GM12875 (cell line): ENCODE measurements around the gene BCL2L2.

Source experiments
- H3K4me3 ChIP-seq: one replicate; pipeline ENCODE4 v1.5.1; 2011; ENCODE audit warnings: low read depth, low read length, control low read depth
- TF ChIP-seq, protein P1 (sequence below): IDR thresholded peaks from 2 replicates; pipeline ENCODE4 v1.5.1; 2011; ENCODE audit warnings: low read depth, mild to moderate bottlenecking, control low read depth, inconsistent platforms, low read length, moderate library complexity, borderline replicate concordance; ENCODE audit not compliant: insufficient read depth

The BCL2L2 gene

DNA sequence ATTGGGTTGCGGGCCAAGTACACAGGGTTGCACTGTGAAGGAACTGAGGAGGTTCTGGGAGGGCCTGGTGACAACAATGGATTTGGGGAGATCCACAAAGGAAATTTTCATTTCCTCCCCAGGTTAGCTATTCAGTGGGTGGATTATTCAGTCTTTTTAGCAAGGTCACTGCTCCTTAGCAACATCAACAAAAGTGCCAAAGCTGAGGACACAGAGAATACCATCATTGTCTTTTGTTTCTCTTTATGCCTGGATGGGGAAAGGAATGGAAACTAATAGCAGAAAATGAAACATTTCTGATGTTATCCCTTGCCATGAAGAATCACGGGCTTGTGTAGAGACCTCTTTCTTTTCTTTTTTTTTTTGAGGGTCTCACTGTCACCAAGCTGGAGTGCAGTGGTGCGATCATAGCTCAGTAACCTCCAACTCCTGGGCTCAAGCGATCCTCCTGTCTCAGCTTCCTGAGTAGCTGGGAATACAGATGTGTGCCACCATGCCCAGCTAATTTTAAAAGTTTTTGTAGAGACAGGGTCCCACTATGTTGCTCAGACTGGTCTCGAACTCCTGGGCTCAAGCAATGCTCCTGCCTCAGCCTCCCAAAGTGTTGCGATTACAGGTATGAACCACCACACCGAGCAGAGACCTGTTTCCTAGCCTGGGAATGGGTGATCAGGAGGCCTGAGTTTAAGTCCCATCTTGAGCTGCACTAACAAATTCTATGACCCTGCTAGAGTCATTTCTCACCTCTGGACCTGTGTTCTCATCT lies 10.4 kb upstream of the BCL2L2 start:
- no peak overlapping the region for H3K4me3 ChIP-seq
- TF ChIP-seq, protein P1, sequence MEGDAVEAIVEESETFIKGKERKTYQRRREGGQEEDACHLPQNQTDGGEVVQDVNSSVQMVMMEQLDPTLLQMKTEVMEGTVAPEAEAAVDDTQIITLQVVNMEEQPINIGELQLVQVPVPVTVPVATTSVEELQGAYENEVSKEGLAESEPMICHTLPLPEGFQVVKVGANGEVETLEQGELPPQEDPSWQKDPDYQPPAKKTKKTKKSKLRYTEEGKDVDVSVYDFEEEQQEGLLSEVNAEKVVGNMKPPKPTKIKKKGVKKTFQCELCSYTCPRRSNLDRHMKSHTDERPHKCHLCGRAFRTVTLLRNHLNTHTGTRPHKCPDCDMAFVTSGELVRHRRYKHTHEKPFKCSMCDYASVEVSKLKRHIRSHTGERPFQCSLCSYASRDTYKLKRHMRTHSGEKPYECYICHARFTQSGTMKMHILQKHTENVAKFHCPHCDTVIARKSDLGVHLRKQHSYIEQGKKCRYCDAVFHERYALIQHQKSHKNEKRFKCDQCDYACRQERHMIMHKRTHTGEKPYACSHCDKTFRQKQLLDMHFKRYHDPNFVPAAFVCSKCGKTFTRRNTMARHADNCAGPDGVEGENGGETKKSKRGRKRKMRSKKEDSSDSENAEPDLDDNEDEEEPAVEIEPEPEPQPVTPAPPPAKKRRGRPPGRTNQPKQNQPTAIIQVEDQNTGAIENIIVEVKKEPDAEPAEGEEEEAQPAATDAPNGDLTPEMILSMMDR: no peak

DNA sequence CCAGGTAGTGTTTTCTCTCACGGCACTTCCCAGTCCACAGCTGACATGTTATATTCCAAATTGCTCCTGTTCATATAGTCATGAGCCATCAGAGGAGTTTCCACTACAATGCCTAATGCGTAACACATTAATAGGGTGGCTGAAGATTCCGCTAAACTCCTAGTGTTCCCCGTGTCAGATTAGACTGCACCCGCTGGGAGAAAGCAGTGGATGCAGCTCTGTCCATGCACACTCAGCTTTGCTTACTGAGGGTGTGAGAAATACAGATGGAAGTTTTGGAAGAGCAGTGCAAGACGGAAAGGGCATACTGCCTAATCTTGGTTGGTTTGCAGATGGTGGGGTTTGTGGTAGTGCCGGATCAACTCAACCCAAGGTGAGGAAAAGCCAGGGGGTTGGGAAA lies 9.5 kb upstream of the BCL2L2 start:
- H3K4me3 ChIP-seq: no peak overlapping the region
- TF ChIP-seq, protein P1: no peak

DNA sequence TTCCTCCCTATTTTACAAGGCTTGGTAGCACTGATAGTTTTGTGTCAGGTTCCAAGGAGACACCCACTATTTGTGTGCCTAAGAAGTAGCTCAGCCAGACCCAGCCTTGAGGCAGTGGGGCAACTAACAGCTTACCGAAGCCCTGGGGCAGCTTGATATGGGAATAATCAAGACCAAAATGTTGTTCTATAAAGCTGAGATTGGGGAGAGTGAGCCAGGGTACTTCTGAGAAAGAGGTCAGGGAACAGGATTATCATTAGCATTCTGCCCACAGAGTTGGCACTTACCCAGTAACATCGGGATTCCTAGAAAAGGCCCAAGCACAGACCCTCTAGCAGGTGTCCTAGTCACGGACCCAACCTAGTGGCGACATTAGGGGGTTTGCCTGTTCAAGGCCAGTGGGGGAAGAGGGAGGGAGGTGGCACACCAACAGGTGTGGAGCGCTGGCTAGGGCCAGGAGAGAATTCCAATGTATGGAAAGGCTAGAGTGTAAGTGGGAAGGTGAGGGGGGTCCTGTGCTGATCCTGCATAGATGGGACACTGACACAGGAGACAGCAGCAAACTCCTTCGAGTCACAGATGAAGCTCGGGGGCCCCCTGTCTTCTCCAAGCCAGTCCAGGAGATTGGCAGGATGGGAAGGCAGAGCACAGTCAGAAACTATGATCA lies 8.9 kb upstream of the BCL2L2 start:
- TF ChIP-seq, protein P1: no peak
- H3K4me3 ChIP-seq: no peak overlapping the region

DNA sequence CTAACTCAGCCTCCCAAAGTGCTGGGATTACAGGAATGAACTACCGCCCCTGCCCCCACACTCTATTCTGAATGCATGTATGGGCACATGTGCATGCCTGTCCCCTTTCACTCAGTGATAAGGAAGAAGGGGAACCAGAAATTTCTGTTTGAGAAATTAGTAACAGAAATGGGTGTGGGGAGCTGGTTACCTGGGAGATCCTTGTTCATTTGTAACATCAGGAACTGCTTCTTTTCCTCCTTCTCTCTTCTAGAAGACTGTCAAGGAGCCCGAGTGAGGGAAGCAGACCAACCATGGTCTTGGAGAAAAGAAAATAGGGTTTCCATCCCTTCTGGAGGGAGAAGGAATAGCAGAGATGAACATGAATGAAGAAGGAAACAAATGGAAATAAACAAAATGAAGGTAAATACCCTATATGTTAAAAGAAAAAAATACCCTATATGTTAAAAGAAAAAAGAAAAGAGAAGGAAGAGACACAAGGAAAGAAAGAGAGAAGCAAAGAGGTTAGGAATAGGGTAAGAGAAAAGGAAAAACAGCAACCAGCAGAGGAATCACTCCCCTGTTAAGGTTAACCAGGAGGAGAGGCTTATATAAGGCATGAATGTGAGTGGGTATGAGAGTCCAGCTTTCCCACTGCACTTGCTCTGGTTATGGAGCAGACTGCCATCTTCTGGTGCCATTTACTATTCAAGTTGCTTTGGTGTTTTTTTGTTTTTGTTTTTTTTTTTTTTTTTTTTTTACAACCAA lies 7.2 kb upstream of the BCL2L2 start:
- H3K4me3 ChIP-seq: no peak overlapping the region
- TF ChIP-seq, protein P1: 0 out of 2 replicates have a peak, but pooled peaks have one; percentile 7

DNA sequence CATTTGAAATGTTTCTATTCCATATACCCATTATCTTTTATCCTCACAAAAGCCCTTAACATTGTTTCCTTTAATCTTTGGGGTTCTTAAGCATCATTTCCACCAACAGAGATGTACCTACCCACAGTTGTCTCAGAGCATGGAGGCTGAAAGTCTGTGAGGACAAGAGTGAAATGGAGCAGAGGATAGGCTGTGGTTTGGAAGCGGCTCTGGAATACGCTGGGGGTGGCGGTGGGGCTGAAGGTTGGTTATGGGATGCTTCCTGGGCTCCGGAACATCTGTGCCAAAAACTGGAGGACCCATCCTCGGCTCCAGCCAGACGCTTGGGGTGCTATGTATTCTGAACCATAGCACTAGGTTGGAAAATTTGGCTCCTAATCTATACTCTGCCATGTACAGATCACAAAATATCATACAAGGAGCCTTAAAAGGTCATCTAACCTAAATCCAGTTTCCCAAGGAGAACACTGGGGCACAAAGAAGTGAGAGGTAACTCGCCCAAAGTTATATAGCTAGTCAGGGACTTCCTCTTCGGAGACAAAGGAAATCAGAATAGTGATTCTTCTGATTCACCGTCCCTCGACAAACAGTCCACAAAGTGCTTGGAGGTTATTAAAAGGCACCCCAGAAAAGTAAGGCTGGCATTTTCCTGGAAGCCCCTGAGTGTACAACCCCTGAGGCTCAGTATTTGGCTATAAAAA lies 6.5 kb upstream of the BCL2L2 start:
- H3K4me3 ChIP-seq: peak overlapping the region; percentile 46
- TF ChIP-seq, protein P1: no peak

DNA sequence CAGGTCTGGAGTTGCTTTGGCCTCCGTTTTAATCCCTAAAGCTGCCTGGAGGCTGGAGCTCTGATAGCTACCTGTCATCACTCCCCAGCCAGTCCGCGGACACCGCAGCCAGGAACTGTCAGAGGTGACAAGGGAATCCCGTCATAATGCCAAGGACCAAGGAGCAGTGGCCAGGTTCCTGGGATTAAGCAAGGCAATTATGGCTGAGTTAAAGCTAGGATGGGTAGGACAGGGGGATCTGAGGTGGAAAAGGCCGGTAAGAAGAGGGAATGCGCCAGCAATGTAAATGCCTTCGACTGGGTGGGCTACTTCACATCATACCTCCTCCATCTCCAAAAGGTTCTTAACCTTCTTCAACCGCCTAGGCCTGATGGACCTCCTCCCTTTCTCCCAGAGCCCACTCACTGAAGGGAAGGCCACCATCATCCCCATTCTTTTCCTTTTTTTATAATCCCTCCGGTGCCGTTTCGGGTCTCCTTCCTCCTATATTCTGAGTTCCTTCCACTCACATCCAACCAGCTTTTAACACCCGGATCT lies 5.9 kb upstream of the BCL2L2 start:
- H3K4me3 ChIP-seq: peak overlapping the region; percentile 46
- TF ChIP-seq, protein P1: no peak
